ENCODE results near the gene GRN. TPM values are rescaled to one million over a fixed set of nuclear protein-coding genes. Genes with fewer than 3 reads are reported as not detected.
"Not testable (repeated sequence)": the region's sequence is repeated elsewhere in the genome, so short reads cannot be mapped to it uniquely, and the experiment has no call there.

The GRN gene
- total RNA-seq, 1 donor from 2014 or later: 341 TPM

- DNase-seq (ENCODE audit: low spot score): no peak
These were observed 37.8 kb downstream of the GRN start for GRCh38 chr17:44382917-44383316.

- no peak for DNase-seq (ENCODE audit: low spot score)
These were observed 38.3 kb downstream of the GRN start for GRCh38 chr17:44383363-44383762.

GRCh38 chr17:44383861-44384260 is 38.8 kb downstream of the GRN start:
- DNase-seq (ENCODE audit: low spot score): no peak

GRCh38 chr17:44384281-44384822 is 39.2 kb downstream of the GRN start:
- no peak for DNase-seq (ENCODE audit: low spot score)

GRCh38 chr17:44384823-44385286 is 39.8 kb downstream of the GRN start:
- no peak for DNase-seq (ENCODE audit: low spot score)

- peak; percentile 79 for DNase-seq (ENCODE audit: low spot score)
These were observed 40.4 kb downstream of the GRN start for GRCh38 chr17:44385287-44386181.

GRCh38 chr17:44386182-44386525 is 41.1 kb downstream of the GRN start:
- DNase-seq (ENCODE audit: low spot score): no peak

- DNase-seq (ENCODE audit: low spot score): no peak
These were observed 42.7 kb downstream of the GRN start for GRCh38 chr17:44387804-44388203.

- DNase-seq (ENCODE audit: low spot score): no peak
These were observed 44.2 kb downstream of the GRN start, which contains the start of gene ITGA2B for GRCh38 chr17:44389281-44389680. Gene ITGA2B, minus strand, starts transcription at chr17:44389649. Its CDS starts 176 bp downstream, at chr17:44389473.

GRCh38 chr17:44389723-44390202 is 44.7 kb downstream of the GRN start:
- no peak for DNase-seq (ENCODE audit: low spot score)

- no peak for DNase-seq (ENCODE audit: low spot score)
These were observed 45.3 kb downstream of the GRN start for GRCh38 chr17:44390250-44390870.

GRCh38 chr17:44394112-44394511 is 49.0 kb downstream of the GRN start:
- DNase-seq (ENCODE audit: low spot score): not testable (repeated sequence)

GRCh38 chr17:44394833-44395232 is 49.7 kb downstream of the GRN start:
- DNase-seq (ENCODE audit: low spot score): no peak

GRCh38 chr17:44396946-44397345 is 51.8 kb downstream of the GRN start:
- DNase-seq (ENCODE audit: low spot score): no peak

- DNase-seq (ENCODE audit: low spot score): no peak
These were observed 52.7 kb downstream of the GRN start for GRCh38 chr17:44397479-44398440.

GRCh38 chr17:44398692-44399691 is 53.9 kb downstream of the GRN start:
- no peak for DNase-seq (ENCODE audit: low spot score)

GRCh38 chr17:44400226-44400847 is 55.2 kb downstream of the GRN start:
- no peak for DNase-seq (ENCODE audit: low spot score)
